NCI-H1436 treated with DMSO at 0.1 percent for 48 hours (cell line): ENCODE data around the gene SLC38A9.

Experiments
- DNase-seq: peaks from one replicate; lab custom pipeline; 2025; lab: John Stamatoyannopoulos, UW

Gene SLC38A9

GRCh38 chr5:55650386-55650785, 61.7 kb downstream of the SLC38A9 start:
- no peak for DNase-seq

- no peak for DNase-seq
Observed at GRCh38 chr5:55649963-55650362, 62.2 kb downstream of the SLC38A9 start.

GRCh38 chr5:55645304-55645703, 66.8 kb downstream of the SLC38A9 start:
- DNase-seq, result no peak

GRCh38 chr5:55638455-55638854, 73.7 kb downstream of the SLC38A9 start:
- no peak for DNase-seq

GRCh38 chr5:55638051-55638450, 74.1 kb downstream of the SLC38A9 start:
- DNase-seq, result no peak

GRCh38 chr5:55636683-55637082, 75.4 kb downstream of the SLC38A9 start:
- DNase-seq, result no peak

GRCh38 chr5:55636177-55636576, 75.9 kb downstream of the SLC38A9 start:
- no peak for DNase-seq

- no peak for DNase-seq
Observed at GRCh38 chr5:55634866-55635265, 77.3 kb downstream of the SLC38A9 start.

- DNase-seq, result no peak
Observed at GRCh38 chr5:55634209-55634805, 77.8 kb downstream of the SLC38A9 start.

- no peak for DNase-seq
Observed at GRCh38 chr5:55633574-55634208, 78.4 kb downstream of the SLC38A9 start.

GRCh38 chr5:55629815-55630214, 82.3 kb downstream of the SLC38A9 start:
- DNase-seq, result no peak

GRCh38 chr5:55626790-55627189, 85.3 kb downstream of the SLC38A9 start:
- no peak for DNase-seq

GRCh38 chr5:55625913-55626312, 86.2 kb downstream of the SLC38A9 start:
- no peak for DNase-seq

GRCh38 chr5:55625589-55625909, 86.6 kb downstream of the SLC38A9 start:
- no peak for DNase-seq

- DNase-seq, result no peak
Observed at GRCh38 chr5:55624841-55625588, 87.1 kb downstream of the SLC38A9 start.

- DNase-seq, result no peak
Observed at GRCh38 chr5:55623789-55624188, 88.3 kb downstream of the SLC38A9 start.

- no peak for DNase-seq
Observed at GRCh38 chr5:55622460-55622859, 89.7 kb downstream of the SLC38A9 start.

- DNase-seq, result no peak
Observed at GRCh38 chr5:55621229-55621628, 90.9 kb downstream of the SLC38A9 start.

- DNase-seq, result no peak
Observed at GRCh38 chr5:55620766-55621160, 91.4 kb downstream of the SLC38A9 start.

- DNase-seq, result no peak
Observed at GRCh38 chr5:55620009-55620765, 91.9 kb downstream of the SLC38A9 start.

GRCh38 chr5:55618318-55618717, 93.8 kb downstream of the SLC38A9 start:
- no peak for DNase-seq

GRCh38 chr5:55613112-55613868, 98.8 kb downstream of the SLC38A9 start:
- no peak for DNase-seq
